BJ (cell line): ENCODE measurements around the gene GABPB1. TPM values are rescaled to one million over a fixed set of nuclear protein-coding genes. Genes with fewer than 3 reads are reported as not detected.

ENCODE experiments used
- CTCF ChIA-PET: fragments of 350-600 bp; formaldehyde crosslinking; extraction: SDS; loops from one replicate; lab custom pipeline; 2021; ENCODE audit warnings: antibody characterized with exemption, inconsistent platforms; lab: Yijun Ruan, JAX
- POLR2A ChIA-PET: fragments of 300-600 bp; sonication (Branson Sonifier 250); formaldehyde crosslinking; extraction: SDS; loops from one replicate; lab custom pipeline; 2021; ENCODE audit warnings: antibody characterized with exemption; lab: Charles Lee
- DNase-seq: peaks from one replicate; pipeline ENCODE4 v3.0.0-alpha.2; 2011; ENCODE audit warnings: low read depth
- H3K27me3 ChIP-seq: 2 replicates; pipeline ENCODE4 v1.6.0; 2011; ENCODE audit warnings: low read length; ENCODE audit not compliant: control insufficient read depth, insufficient read depth
- H3K36me3 ChIP-seq: 2 replicates; pipeline ENCODE4 v1.5.1; 2011; ENCODE audit warnings: low read length; ENCODE audit not compliant: control insufficient read depth, insufficient read depth
- H3K4me3 ChIP-seq: 2 replicates; pipeline ENCODE4 v1.5.1; 2011; ENCODE audit warnings: low read depth, mild to moderate bottlenecking, control low read depth, low read length
- polyA plus RNA-seq: library from polyadenylated mRNA; depleted of rRNA; stranded (reverse); fragments of >200 nt; gene quantifications from 2 replicates; pipeline ENCODE4 v1.2.3, GENCODE V29; 2011
- TF ChIP-seq, protein P1 (sequence below): IDR thresholded peaks from 2 replicates; pipeline ENCODE4 v1.5.1; 2011; ENCODE audit warnings: low read depth, mild to moderate bottlenecking, control low read depth, inconsistent platforms, low read length, moderate library complexity; ENCODE audit not compliant: insufficient read depth

GABPB1 gene
- polyA plus RNA-seq, 1 experiment = 17.1 TPM

- no peak for DNase-seq
- Histone ChIP-seq H3K36me3 (no peaks in the 10 kb centered on the region), H3K4me3 (no peak overlapping the region), H3K27me3 (no peaks in the 10 kb centered on the region)
- TF ChIP-seq, protein P1, sequence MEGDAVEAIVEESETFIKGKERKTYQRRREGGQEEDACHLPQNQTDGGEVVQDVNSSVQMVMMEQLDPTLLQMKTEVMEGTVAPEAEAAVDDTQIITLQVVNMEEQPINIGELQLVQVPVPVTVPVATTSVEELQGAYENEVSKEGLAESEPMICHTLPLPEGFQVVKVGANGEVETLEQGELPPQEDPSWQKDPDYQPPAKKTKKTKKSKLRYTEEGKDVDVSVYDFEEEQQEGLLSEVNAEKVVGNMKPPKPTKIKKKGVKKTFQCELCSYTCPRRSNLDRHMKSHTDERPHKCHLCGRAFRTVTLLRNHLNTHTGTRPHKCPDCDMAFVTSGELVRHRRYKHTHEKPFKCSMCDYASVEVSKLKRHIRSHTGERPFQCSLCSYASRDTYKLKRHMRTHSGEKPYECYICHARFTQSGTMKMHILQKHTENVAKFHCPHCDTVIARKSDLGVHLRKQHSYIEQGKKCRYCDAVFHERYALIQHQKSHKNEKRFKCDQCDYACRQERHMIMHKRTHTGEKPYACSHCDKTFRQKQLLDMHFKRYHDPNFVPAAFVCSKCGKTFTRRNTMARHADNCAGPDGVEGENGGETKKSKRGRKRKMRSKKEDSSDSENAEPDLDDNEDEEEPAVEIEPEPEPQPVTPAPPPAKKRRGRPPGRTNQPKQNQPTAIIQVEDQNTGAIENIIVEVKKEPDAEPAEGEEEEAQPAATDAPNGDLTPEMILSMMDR = no peak
- CTCF ChIA-PET = interaction anchor here (1.0 kb wide), 1 partner anchor 10 kb away, joined by 3 read pairs; no protein-coding TSS in a partner anchor
- POLR2A ChIA-PET = interaction anchor here (0.7 kb wide), 1 partner anchor 64 kb away, joined by 4 read pairs; no protein-coding TSS in a partner anchor
Observed at GRCh38 chr15:50251638-50252182, 103.3 kb downstream of the GABPB1 start.

DNA sequence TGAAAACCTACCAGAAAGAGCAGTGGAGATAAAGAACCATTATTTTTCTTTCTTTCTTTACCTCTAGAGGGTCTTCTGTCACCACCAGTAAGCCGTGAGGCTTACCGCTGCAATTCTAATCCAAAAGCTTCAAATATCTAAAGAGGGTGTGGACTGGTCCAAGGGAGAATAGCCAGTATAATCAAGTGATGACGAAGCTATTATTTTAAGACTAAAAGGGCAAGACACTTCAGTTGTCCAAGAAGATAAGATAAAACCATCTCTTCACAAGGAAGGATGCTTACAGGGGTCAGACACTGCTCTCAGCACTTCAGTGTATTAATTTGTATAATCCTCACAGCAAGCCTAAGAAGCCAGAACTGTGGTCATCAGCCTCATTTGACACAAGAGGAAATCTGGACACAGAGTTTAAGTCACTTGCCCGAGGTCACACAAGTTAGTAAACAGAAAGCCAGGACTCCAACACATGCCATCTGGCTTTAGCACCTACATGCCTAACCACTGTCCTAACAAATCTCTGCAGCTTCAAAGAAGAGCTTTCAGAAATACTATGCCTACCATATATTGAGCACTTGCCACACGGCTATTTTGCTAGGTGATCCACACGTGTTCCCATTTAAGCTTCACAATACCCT, 104.1 kb downstream of the GABPB1 start:
- TF ChIP-seq, protein P1 = no peak
- H3K36me3 ChIP-seq = no peaks in the 10 kb centered on the region
- no peak overlapping the region for H3K4me3 ChIP-seq
- CTCF ChIA-PET = no interaction called here
- no peaks in the 10 kb centered on the region for H3K27me3 ChIP-seq
- POLR2A ChIA-PET = no interaction called here
- no peak for DNase-seq

DNA sequence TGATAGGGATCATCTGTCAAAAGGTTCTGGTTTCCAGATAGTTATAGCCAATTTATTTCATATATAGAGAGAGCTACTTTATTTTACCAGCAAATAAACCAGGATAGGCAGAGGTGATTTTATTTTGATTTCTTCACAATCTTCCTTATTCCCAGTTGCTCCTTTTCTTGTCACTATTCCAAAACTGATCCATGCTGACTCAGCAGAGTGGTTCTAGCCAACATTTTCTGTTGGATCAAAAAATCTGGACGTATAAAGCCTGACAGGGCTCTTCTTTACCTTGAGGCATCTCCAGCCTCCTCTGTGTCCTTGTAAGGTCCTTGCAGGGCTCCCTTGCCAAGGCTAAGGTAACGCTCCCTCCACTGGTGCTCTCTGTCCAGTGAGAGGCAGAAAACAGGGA, 105.3 kb downstream of the GABPB1 start:
- no peaks in the 10 kb centered on the region for H3K36me3 ChIP-seq
- no peaks in the 10 kb centered on the region for H3K27me3 ChIP-seq
- ChIA-PET POLR2A (no interaction called here), CTCF (no interaction called here)
- DNase-seq = no peak
- no peak overlapping the region for H3K4me3 ChIP-seq
- TF ChIP-seq, protein P1 = no peak

DNA sequence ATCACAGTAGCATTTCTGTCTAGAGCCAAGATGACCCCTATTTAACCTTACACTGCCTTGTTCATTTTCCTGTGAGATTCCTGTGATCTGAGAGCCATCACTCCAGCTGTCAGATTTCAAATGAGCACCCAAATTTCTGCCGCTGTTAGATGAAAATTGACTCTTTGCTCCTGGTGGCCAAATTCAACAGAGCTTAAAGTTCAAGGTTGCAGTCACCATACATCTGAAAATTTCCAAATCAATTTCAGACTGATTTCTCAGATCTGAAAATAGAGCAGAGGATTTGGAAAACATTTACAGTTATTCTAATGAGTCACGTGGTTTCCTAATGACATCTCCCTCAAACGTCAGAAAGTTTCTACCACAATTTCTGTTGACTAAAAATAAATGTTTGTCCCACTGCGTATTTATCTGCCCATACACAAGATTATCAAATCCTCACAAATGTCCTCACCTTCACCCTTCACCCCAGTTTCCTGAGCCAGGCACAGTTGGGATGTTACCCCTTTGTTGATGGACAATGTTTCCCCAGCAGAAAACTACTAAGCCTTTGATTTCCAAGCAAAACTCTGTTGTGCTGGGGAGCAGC, 105.9 kb downstream of the GABPB1 start:
- no peak overlapping the region for H3K4me3 ChIP-seq
- no peak for DNase-seq
- POLR2A ChIA-PET = no interaction called here

More for the DNA sequence above, 105.9 kb downstream of the GABPB1 start:
- Histone ChIP-seq H3K36me3 (no peaks in the 10 kb centered on the region), H3K27me3 (no peaks in the 10 kb centered on the region)
- TF ChIP-seq, protein P1 = no peak
- CTCF ChIA-PET = interaction anchor here (0.6 kb wide), 1 partner anchor 847 kb away, joined by 3 read pairs; no protein-coding TSS in a partner anchor
